ENCODE measurements around the gene ARHGAP26.

ARHGAP26 gene

DNA sequence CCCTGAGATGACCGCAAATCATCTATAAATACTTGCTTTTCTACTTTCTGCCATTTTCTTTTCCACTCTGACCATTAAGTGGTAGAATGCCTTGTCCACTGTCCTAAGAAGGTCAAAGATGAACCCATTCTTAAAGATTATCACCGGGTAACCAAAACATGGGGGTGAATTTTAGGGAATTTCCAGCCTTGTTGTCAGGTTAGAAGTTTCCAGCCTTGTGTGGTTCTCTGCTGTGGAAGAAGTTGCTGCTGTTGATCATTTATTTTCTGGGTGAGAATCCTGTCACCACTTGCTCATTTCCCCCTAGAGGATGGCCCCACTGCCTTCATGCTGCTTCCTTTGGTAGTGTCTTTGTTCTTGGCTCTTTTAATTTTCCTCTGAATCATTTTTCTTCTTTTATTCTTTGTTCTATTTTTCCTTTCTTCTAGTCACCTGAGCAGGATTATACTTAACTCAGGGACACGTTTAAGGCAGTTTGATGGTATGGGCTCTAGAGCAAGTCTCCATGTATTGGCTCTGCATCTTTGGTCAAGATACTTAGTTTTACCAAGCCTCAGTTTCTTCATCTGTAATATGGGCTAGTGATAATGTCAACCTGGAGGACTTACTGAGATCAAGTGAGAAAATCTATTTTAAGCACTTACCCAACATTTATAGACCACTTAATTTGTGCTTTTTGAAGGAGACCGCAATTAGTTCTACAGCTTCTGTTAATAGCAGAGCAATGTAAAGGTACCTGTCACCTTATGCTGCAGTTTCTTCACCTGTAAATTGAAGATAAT is 266.2 kb downstream of the ARHGAP26 start:
- DNase-seq (ENCODE audit: low read depth, low spot score), result no peak

DNA sequence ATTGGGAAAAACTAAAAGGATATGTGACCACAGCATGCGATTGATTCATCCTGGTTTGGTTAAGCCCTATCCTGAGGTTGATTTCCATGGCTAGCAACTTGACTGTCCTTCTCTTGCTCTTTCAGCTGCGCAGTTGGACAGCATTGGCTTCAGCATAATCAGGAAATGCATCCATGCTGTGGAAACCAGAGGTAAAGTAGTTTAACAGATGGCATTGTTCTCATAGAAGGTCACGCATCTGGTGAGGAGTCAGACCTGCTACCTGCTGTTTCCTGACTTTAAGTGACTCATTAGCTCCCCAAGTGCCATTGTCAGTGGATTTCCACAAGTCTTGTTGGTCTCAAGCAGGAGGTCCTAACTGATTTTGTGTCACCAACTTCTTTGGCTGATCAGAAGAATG is 266.9 kb downstream of the ARHGAP26 start:
- peak; percentile 95 for DNase-seq (ENCODE audit: low read depth, low spot score)

DNA sequence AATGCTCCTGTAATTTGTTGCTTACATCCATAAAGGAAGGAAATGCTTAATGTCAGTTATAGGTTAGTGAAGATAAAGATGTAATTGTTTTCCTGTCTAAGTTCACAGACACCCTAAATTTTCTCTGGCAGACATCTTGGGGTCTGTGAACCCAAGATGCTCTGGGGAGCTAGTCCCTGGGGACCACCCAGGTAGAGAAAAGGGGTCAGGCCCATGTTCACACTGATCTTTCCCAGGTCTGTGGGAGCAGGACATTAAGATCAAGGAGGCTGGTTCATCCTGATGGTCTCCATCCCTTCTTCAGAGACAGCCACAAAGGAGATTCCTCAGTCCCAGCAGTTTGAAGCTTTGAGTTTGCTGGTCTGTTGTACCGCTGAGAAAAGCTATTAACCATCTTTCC is 267.5 kb downstream of the ARHGAP26 start:
- no peak for DNase-seq (ENCODE audit: low read depth, low spot score)

DNA sequence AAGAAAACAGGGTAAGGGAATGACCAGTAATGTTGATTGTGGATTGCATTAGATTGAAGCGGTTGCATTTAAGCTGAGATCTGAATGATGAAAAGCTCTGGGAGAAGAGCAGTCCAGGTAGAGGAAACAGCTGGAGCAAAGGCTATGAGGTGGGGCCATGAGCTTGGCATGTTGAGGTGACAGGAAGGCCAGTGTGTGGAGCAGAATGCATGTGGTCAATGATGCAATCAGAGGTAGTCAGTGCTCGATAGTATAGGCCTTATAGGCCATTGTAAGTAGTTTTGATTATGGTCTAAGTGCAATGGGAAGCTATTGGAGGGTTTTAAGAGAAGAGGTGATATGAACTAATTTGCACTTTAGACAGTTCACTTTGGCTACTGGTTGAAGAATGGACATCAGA is 270.4 kb downstream of the ARHGAP26 start:
- DNase-seq (ENCODE audit: low read depth, low spot score), result no peak

DNA sequence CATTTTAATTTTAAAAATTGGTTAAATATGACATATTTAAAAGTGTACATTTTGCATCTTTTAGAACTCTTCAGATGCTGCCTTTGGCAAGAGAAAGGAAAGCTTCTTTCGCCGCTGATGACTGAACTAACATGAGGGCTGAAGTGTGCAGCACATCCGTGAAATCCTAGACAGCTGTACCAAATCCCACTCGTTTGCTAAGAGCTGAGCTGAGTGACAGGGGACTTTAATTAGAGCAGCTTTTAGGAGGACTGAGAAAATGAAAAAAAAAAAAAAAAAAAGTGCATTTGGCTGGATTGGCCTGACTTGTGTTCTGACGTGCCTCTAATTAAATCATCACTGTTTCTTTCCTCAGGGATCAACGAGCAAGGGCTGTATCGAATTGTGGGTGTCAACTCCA is 271.3 kb downstream of the ARHGAP26 start:
- DNase-seq (ENCODE audit: low read depth, low spot score), result no peak

DNA sequence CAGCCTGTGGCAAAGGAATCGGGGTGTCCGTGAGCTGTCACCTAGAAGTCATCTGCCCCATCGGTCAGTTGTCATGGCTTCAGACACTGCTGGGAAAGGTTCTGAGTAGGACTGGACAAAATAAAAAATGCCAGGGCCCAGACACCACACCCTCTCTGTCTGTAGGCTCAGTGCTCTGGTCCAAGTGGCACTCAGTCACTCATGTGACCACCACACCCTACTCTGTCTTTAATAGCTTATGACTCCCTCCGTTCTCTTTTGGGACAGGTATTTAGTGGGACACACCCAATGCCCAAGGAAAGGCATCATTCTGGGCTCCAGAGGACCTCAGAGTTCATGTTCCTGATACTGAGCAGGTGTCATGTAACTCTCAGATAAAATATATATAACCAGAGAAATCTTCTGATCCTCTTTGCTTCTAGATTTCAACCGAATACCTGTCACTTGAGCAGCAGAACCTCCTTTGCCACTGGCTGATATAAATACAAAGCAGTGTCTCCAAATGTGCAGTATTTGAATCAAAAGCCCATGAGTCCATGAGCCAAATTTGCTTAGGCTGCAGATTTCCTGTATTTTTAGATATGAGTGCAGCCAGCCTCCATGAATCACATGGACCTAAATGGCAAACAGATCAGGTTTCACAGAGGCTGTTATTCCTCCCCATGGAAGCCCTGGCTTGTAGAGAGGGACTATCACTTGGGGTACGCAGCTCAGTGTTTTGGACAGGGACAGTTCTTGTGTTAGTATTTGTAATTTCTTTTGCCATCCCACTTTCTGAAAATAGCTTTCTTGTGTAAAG is 272.0 kb downstream of the ARHGAP26 start:
- no peak for DNase-seq (ENCODE audit: low read depth, low spot score)

DNA sequence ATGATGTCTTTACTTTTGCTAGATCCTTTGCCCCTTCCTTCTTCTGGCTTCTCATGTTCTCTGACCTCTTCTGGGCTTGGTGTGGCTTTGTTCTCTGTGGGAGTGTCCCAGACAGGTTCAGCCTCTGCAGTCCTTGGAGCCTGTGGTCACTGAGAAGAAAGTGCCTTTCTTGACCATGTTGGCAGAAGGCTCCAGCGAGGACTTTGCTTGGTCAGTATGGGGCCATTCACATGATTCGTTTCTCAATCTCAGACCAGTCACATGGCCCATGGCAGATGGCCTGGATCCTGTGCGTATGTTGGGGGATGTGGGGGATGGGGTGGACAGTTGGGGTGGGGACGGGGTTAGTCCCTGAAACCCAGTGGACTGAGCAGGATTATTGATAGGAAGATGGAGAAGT is 274.1 kb downstream of the ARHGAP26 start:
- DNase-seq (ENCODE audit: low read depth, low spot score), result no peak

DNA sequence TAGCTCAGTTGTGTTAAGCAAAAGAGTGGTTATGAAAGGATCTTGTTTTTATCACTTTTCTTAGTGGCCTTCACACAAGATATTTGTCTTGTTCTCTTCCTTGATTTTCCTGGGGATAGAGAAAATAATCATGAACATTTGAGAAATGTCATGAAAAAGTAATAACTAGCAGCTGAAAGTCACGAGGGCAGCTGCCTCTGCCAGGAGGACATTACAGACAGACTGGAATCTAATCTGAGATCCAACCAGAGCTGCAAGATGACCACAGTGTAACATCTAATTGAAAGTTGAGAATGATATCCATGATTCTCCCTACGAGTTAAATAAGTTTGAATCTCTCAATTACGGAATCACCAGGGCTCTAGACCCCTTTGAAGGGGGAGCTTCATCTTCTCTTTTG is 274.9 kb downstream of the ARHGAP26 start:
- no peak for DNase-seq (ENCODE audit: low read depth, low spot score)

DNA sequence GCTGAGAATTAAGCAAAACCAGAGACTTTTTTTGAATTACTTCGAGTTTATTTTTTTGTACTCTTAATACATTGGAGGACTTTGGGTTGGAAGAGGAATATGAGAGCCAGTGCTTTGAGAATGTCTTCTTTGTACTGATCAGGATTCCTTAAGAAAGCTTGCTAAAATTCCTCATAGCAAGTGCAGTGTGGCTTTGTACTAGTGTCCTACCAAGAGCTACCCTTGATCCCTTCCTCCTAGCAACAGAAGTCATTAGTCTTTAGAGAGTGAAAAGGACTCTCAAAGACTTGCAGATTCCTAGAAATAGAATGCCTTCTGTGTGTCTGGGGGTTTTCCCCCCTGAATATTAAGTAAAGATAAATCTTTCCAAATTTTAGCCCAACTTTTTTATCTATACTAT is 276.1 kb downstream of the ARHGAP26 start:
- DNase-seq (ENCODE audit: low read depth, low spot score), result no peak

DNA sequence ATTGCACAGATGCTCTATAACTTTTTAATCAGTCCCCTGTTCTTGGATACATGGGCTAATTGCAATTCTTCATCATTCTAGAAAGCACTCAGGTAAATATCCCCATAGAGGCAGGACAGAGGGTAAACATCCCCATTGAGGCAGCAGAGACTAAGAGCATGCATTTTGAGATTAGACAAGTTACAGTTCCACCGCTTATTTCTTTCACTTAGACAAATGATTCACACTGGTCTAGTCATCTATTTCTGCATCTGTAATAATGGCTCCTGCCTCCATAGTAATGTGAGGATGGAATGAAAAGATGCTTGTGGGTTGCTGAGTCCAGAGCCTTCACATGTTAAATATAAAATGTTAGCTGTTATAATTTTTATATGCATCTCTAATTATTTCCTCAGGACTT is 276.9 kb downstream of the ARHGAP26 start:
- no peak for DNase-seq (ENCODE audit: low read depth, low spot score)

DNA sequence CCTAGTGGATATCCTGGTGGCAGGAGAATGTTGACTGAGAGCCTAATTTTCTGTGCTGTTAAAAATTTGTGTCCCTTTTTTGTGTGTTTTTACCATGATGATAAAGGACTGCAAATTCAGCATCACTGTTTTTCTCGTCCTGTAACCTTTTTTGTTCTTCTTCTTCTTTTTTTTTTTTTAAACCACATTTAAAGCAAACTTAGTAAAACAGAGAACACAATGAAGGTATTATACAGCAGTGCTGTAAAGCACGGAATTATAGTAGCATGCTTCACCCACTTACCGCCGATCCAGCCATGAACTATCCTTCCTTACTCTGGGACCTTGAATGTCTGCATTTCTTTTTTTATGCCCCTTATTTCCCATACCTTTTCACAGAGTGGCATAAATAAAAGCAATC is 280.0 kb downstream of the ARHGAP26 start:
- no peak for DNase-seq (ENCODE audit: low read depth, low spot score)

DNA sequence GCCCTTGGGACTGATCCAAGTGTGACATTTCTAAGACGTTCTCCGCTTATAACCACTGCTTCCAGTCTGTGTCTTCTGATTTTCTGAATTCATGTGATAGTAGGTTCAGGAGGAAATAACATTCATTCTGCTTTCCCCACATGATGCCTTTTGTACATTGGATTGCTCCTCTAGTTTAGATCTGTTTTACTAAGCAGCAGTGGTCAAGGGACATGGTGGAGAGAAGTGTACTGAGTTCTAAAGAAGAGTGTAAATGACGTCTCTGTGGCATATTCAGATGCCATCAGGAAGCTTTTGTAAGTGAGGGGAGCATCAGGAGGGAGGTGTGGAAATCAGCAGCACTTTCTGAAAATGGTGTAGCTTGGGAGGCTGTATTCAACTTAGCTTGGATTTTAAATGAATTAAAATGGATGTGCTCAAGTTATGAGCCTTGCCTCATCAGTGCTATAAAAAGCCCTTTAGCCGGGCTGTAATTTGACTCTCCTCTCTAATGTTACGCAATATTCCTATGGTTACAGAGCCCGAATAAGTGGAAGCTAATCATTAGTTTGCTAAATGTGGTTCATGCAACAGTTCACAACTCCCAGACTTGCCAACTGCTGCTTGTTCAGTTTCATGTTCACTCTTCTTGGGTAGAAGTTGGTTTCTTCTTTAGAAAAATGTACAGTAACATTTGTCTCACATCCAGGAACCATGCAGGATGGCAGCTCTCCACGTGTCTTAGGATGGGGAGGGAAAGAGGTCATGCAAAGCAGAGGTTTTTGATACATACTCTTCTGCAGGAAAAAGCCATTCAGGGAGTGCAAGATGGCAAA is 281.3 kb downstream of the ARHGAP26 start:
- no peak for DNase-seq (ENCODE audit: low read depth, low spot score)

DNA sequence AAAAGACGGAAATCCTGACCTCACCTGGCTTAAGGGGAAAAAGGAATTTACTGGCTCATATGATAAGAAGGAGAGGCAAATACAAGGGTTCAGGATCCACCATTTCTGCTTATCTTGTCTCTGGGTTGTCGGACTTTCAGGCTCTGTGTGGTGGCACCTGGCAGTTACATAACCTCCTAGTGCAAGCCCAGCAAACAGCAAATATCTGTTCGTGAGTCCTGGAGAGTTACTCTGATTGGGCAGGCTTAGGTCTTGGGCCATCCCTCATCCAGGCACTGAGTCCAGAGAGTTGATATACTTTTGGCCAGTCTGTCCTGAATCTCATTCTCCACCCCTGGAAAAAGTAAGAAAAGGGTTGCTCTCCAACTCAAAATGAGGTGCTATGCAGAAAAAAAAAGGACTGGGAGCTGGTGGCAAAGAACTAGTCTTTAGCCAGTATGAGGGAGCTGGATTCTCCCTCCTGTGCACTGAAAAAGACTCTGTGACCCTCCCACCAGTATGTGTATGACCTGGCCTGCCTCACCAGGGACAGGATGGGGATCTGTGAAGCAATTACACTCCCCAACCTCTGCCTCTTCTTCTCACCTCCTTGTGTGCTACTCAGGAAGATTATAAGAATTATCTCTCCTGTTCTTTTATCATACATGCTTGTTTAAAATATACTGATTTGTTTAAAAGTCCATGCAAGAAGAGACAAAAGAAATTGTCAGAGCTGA is 282.9 kb downstream of the ARHGAP26 start:
- no peak for DNase-seq (ENCODE audit: low read depth, low spot score)

DNA sequence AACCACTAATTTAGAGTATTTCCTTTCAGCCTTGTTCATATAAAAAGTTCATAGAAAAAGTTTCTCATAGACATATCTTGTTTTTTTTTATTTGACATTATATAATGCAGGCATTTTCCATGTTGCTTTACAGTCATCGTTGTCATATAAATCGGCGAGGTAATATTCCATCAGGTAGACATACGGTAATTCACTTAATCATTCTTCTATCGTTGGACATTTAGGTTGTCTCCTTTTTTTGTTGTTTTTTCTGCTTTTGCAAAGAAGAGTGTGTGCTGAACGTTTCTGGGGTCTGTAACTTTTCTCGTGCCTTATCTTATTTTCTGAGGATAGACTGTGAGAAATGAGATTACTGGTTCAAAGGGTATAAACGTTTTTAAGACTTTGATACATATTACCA is 283.6 kb downstream of the ARHGAP26 start:
- DNase-seq (ENCODE audit: low read depth, low spot score), result no peak

DNA sequence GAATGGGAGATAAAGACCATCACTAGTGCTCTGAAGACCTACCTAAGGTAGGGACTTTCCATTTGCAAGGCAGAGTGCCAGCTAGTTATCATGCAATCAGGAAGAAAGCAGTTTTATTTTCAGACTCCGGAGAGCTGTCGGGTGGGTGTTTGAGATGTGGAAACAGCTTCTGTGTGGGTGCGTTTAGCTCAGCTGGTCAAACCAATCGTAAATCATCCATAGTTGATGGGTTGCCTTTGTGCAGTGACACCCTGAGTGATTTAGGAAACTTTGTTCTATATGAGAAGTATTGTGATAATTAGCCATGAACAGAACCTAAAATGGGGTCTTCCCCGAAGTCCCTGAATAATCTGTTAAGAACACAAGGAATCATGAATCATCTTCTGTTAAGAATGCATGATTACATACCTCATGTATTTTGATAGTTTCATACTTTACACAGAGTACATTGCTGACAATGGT is 284.3 kb downstream of the ARHGAP26 start:
- DNase-seq (ENCODE audit: low read depth, low spot score), result no peak

DNA sequence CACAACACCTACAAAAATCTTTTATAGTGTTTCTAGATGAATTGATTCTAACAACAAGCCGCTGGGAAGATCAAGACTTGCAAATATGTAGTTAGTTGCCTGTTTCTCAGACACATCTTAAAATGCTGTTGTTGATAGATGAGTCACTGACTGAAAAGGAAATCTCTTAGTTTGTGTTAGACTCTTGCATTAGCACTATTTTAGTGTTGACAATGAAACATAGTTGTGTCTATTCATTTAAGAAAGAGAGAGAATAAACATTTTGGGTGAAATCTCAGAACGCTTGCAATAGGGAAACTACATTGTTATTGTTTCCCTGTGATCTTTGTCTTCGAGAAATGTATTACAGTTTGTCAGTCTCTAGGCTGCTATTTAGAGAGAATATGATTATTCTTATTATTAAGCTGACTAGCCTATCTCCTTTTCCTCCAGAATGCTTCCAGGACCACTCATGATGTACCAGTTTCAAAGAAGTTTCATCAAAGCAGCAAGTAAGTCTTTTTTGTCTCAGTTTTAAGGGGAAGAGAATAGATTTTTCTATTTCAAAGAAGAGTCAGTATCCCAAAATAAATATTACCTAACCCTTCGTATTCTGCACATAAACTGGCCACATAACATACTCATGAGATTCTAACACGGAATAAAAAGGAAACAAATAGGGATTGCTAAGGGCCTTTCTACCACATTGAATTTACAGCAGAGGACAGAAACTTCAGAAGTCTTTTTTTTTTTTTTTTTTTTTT is 285.6 kb downstream of the ARHGAP26 start:
- no peak for DNase-seq (ENCODE audit: low read depth, low spot score)

DNA sequence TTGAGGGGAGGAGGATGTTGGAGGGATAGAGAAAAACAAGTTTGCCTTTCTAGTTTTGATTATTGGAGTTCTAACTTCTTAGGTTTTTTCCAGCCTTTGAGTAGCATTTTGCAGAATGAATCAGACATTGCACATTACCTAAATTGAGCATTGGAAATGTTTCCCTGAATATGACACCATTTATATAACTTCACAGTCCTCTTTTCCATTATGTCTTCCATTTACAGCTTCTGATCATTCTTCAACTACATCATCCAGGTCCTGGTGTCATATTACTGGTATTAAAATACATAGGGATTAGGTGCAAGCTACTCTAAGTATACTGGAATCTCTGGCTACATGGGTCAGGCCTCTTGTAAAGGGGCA is 286.1 kb downstream of the ARHGAP26 start:
- no peak for DNase-seq (ENCODE audit: low read depth, low spot score)

DNA sequence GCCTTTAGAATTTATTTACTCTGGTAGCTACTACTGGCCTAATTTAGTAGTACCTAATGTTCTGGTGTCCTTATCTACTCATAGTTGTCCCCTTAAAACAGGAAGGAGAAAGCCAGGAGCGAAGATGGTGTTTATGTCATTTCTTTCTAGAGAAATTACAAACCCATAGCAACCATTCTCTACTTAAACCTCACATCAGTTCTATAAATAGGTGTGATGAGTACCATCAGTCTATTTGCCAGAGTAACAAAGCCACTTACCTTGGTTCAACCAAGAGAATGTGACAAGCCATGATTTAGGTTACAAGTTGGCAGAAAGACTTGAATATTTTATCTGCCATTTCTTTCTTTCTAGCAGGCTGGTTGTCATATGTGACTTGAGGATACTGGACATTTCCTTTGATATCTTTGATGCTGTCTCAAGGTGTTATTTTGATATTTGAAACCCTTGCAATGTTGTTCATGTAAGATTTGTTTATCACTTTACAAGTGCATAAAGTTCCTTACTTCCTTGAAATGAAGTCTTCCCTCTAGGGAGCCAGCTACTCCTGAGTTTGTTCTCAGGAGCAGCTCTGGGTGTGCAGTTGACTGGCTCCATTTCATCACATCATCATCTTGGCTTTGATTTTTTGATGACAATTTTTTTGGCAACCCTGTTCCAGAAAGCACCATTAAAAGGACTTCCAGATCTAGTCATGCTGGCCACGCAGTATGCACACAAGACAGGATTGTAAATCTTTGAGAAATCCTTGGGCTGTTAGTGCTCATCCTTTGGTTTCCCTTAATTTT is 286.8 kb downstream of the ARHGAP26 start:
- no peak for DNase-seq (ENCODE audit: low read depth, low spot score)

DNA sequence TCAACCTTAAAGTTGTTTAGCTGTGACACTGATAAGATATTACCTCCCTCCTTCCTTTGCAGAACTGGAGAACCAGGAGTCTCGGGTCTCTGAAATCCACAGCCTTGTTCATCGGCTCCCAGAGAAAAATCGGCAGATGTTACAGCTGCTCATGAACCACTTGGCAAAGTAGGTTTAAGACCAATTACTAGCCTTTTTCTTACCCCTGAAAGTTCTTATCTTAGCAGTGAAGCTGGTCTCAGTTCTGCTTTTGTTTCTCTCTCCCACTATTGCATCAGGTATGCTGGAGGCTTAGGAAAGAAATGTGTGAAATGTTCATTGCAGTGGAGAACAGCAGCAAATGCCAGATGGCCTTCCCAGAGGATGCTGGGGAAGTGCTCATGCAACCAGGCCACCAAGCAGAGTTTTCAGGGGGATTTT is 287.4 kb downstream of the ARHGAP26 start:
- no peak for DNase-seq (ENCODE audit: low read depth, low spot score)

DNA sequence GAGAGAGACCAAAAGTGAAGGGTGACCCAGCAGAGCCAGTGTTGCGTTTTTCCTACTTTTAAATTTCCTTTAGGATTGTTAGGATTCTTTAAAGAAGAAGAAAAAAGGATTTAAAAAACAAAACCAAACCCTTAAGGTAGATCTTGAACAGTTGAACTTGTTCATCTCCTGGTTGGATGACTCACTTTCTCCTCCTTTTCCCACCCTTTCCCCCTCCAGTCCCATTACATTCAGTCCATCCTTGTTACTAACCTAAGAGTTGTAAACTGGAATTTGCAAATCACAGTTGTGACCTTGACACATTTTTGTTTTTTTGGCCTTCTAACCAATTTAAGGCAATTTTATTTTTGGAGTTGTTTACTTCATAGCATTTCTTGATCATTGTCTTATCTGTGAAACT is 289.2 kb downstream of the ARHGAP26 start:
- DNase-seq (ENCODE audit: low read depth, low spot score), result no peak

Measured in iPS DF 19.7 (cell line).